Smooth muscle cell (in vitro differentiated cells): Measurements from ENCODE around the gene USP36. TPM values are rescaled to one million over a fixed set of nuclear protein-coding genes. Genes with fewer than 3 reads are reported as not detected.

Experiments
- DNase-seq: peaks from one replicate; lab custom pipeline; 2025; ENCODE audit not compliant: unreplicated experiment; lab: John Stamatoyannopoulos, UW
- H2AFZ ChIP-seq: fragments of 200-600 bp; sonication (generic); 2 replicates; pipeline ENCODE4 v1.6.0; 2016; ENCODE audit warnings: antibody characterized with exemption, low read depth, mild to moderate bottlenecking
- H3F3A ChIP-seq: fragments of 200-600 bp; sonication (generic); 2 replicates; pipeline ENCODE4 v1.6.0; 2017; ENCODE audit warnings: antibody characterized with exemption, low read depth
- H3K27ac ChIP-seq: fragments of 200-600 bp; sonication (generic); 2 replicates; pipeline ENCODE4 v1.5.1; 2016; ENCODE audit warnings: low read depth, mild to moderate bottlenecking
- H3K27me3 ChIP-seq: fragments of 200-600 bp; sonication (generic); 2 replicates; pipeline ENCODE4 v1.6.1; 2016; ENCODE audit warnings: low read depth, mild to moderate bottlenecking
- H3K36me3 ChIP-seq: fragments of 200-600 bp; sonication (generic); 2 replicates; pipeline ENCODE4 v1.5.1; 2016; ENCODE audit warnings: low read depth
- H3K4me1 ChIP-seq: fragments of 200-600 bp; sonication (generic); 2 replicates; pipeline ENCODE4 v1.5.1; 2016; ENCODE audit warnings: low read depth
- H3K4me2 ChIP-seq: fragments of 200-600 bp; sonication (generic); 2 replicates; pipeline ENCODE4 v1.6.0; 2016; ENCODE audit warnings: mild to moderate bottlenecking
- H3K4me3 ChIP-seq: fragments of 200-600 bp; sonication (generic); 2 replicates; pipeline ENCODE4 v1.5.1; 2016; ENCODE audit warnings: mild to moderate bottlenecking
- H3K79me2 ChIP-seq: fragments of 200-600 bp; sonication (generic); 2 replicates; pipeline ENCODE4 v1.6.0; 2016; ENCODE audit warnings: low read depth, mild to moderate bottlenecking
- H3K9ac ChIP-seq: fragments of 200-600 bp; sonication (generic); 2 replicates; pipeline ENCODE4 v1.6.0; 2016; ENCODE audit warnings: low read depth
- H3K9me3 ChIP-seq: fragments of 200-600 bp; sonication (generic); replicated peaks from 2 replicates; pipeline ENCODE4 v1.5.1; 2016; ENCODE audit warnings: low read depth
- H4K20me1 ChIP-seq: fragments of 200-600 bp; sonication (generic); 2 replicates; pipeline ENCODE4 v1.6.0; 2016; ENCODE audit warnings: low read depth
- CTCF ChIP-seq: fragments of 200-600 bp; sonication (generic); IDR thresholded peaks from 2 replicates; pipeline ENCODE4 v1.5.1; 2017; ENCODE audit warnings: borderline replicate concordance, mild to moderate bottlenecking, antibody characterized with exemption; ENCODE audit not compliant: insufficient read depth, poor library complexity, severe bottlenecking
- WGBS: methylation state at CpG from one replicate; pipeline ENCODE4 v1.1.7; 2016; ENCODE audit warnings: low lambda C conversion rate; 5-methylcytosine and 5-hydroxymethylcytosine counted together
- polyA plus RNA-seq: library from polyadenylated mRNA; unstranded; fragments of >200 nt; fragmentation: Nextera tagmentation; extraction: Ambion mirVana; gene quantifications from 2 replicates; pipeline ENCODE4 v1.2.1, GENCODE V29; 2016
- total RNA-seq: library from RNA; depleted of rRNA; stranded (reverse); fragments of >200 nt; gene quantifications from 2 replicates; pipeline ENCODE4 v1.2.3, GENCODE V29; 2014

USP36 gene
- total and polyA plus RNA-seq, 2 experiments from 2014 or later: 17.6 to 29.0 TPM

DNA sequence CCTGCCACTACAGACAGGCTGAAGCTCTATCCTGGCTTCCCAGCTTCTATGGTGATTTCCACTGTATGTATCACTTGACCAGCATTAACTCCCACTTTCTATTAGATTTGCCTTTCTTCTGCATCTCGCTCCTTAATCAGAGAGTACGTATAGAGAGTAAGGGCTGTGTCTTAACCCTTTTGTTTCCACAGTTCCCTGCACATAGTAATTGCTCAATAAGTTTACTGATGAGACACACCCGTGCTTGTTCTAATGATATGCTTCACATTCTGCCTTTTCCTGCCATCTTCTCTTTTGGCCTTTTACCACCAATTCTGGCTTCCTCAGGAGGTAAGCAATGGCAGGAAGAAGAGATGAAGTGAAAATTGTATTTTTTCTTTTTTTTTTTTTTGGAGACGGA is 20.6 kb upstream of the USP36 start:
- no peak for TF ChIP-seq CTCF
- H3K9ac ChIP-seq: peak overlapping the region; percentile 71
- no peaks in the 10 kb centered on the region for H3K9me3 ChIP-seq
- H3K27ac ChIP-seq: peak overlapping the region; percentile 94
- WGBS: 98% methylated on average over 4 of the region's 4 CpGs
- DNase-seq: no peak
- peaks cover 9% of the 10 kb centered on the region for H3F3A ChIP-seq
- no peaks in the 10 kb centered on the region for H3K36me3 ChIP-seq
- no peak overlapping the region for H2AFZ ChIP-seq
- no peaks in the 10 kb centered on the region for H3K27me3 ChIP-seq
- H3K4me2 ChIP-seq: no peak overlapping the region
- H4K20me1 ChIP-seq: peaks cover 8% of the 10 kb centered on the region
- no peaks in the 10 kb centered on the region for H3K4me1 ChIP-seq
- no peaks in the 10 kb centered on the region for H3K79me2 ChIP-seq
- H3K4me3 ChIP-seq: no peak overlapping the region

GRCh38 chr17:78859051-78859450 is 18.4 kb upstream of the USP36 start:
- H4K20me1 ChIP-seq: no peaks in the 10 kb centered on the region
- peaks cover 9% of the 10 kb centered on the region for H3F3A ChIP-seq
- H3K27ac ChIP-seq: no peak overlapping the region
- H3K79me2 ChIP-seq: no peaks in the 10 kb centered on the region
- no peak overlapping the region for H3K4me3 ChIP-seq
- H2AFZ ChIP-seq: no peak overlapping the region
- no peak for DNase-seq
- H3K9me3 ChIP-seq: no peaks in the 10 kb centered on the region
- TF ChIP-seq CTCF: no peak
- H3K9ac ChIP-seq: no peak overlapping the region
- no peaks in the 10 kb centered on the region for H3K4me1 ChIP-seq
- no peaks in the 10 kb centered on the region for H3K36me3 ChIP-seq
- 91% methylated on average over 4 of the region's 4 CpGs for WGBS
- no peak overlapping the region for H3K4me2 ChIP-seq
- H3K27me3 ChIP-seq: no peaks in the 10 kb centered on the region

DNA sequence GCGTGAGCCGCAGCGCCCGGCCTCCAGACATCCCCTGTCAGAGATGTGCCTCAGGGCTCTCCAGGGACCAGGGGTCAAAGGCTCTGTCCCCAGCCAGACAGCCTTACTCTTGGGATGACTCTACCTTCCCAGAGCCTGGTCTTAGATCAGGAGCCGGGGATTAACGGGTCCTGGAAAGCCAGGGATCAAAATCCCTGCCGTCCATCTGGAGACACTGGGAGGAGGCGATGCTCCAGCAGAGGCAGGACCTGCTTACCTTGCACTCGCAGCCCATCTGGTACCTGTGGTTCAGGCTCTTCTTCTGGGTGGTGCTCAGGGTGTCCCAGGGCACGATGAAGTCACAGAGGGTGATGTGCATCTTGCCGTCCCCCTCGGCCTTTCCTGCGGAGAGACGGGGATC is 16.7 kb upstream of the USP36 start:
- Histone ChIP-seq H3K9me3 (no peaks in the 10 kb centered on the region), H3F3A (peaks cover 2% of the 10 kb centered on the region), H3K4me3 (no peak overlapping the region), H3K27me3 (no peaks in the 10 kb centered on the region), H3K79me2 (no peaks in the 10 kb centered on the region), H3K27ac (no peak overlapping the region), H2AFZ (no peak overlapping the region), H3K4me2 (no peak overlapping the region), H3K36me3 (no peaks in the 10 kb centered on the region), H4K20me1 (no peaks in the 10 kb centered on the region), H3K9ac (no peak overlapping the region), H3K4me1 (no peaks in the 10 kb centered on the region)
- no peak for TF ChIP-seq CTCF
- WGBS: 97% methylated on average over 14 of the region's 14 CpGs
- DNase-seq: no peak

- Histone ChIP-seq H3K79me2 (no peaks in the 10 kb centered on the region), H3F3A (no peaks in the 10 kb centered on the region), H3K4me2 (no peak overlapping the region), H3K36me3 (no peaks in the 10 kb centered on the region), H3K27me3 (no peaks in the 10 kb centered on the region), H4K20me1 (no peaks in the 10 kb centered on the region), H3K4me3 (no peak overlapping the region), H2AFZ (no peak overlapping the region), H3K27ac (no peak overlapping the region), H3K4me1 (no peaks in the 10 kb centered on the region), H3K9me3 (no peaks in the 10 kb centered on the region), H3K9ac (no peak overlapping the region)
- TF ChIP-seq CTCF: no peak
- DNase-seq: no peak
- 98% methylated on average over 25 of the region's 25 CpGs for WGBS
These were observed 15.0 kb upstream of the USP36 start for GRCh38 chr17:78855561-78856165.
